HCT116 (cell line): Measurements from ENCODE around the gene PGM2L1. TPM values are rescaled to one million over a fixed set of nuclear protein-coding genes. Genes with fewer than 3 reads are reported as not detected.

Experiments used
- ATAC-seq: fragments of 200-7000 bp; cut with Tn5 transposase; 2 replicates; pipeline ENCODE4 v1.9.1; 2020; ENCODE audit warnings: mild to moderate bottlenecking, moderate library complexity
- BruUV-seq: library from RNA; stranded (reverse); fragments of 400-500 nt; replicated peaks from 2 replicates; lab custom pipeline; 2021; lab: Mats Ljungman, UMichigan
- CTCF ChIA-PET: fragments of 300-600 bp; sonication (Branson Sonifier 250); formaldehyde crosslinking; loops from one replicate; lab custom pipeline; 2021; ENCODE audit warnings: antibody characterized with exemption; lab: Charles Lee
- POLR2A ChIA-PET: fragments of 300-600, 350-600 bp; sonication (Branson Sonifier 250); formaldehyde crosslinking; loops from one replicate; lab custom pipeline; 2021; ENCODE audit warnings: antibody characterized with exemption; lab: Charles Lee
- RAD21 ChIA-PET, 2 experiments: fragments of 300-600 bp; sonication (Branson Sonifier 250); formaldehyde crosslinking; loops; one replicate each; lab custom pipeline; 2023; ENCODE audit warnings: low total read pairs in 2 of 2; ENCODE audit not compliant: uncharacterized antibody in 2 of 2, unreplicated experiment in 2 of 2, low non-redundant PET in 1 of 2; lab: Charles Lee
- DNase-seq: peaks from one replicate; pipeline ENCODE4 v3.0.0-alpha.2; 2010; ENCODE audit warnings: low read depth, low spot score
- H2AFZ ChIP-seq: fragments of 200-600 bp; shearing (Covaris generic), sonication (generic); 2 replicates; pipeline ENCODE4 v1.6.1; 2017; ENCODE audit warnings: low read depth, mixed run types, mixed read lengths, antibody characterized with exemption, low read length; ENCODE audit not compliant: poor library complexity, severe bottlenecking
- H3K27ac ChIP-seq: 2 replicates; pipeline ENCODE4 v1.5.1; 2012; ENCODE audit warnings: low read depth, low read length
- H3K27me3 ChIP-seq: fragments of 200-600 bp; sonication (generic); 2 replicates; pipeline ENCODE4 v1.6.1; 2016; ENCODE audit warnings: mixed run types, low read length, mixed read lengths; ENCODE audit not compliant: insufficient read depth
- H3K36me3 ChIP-seq, 2 experiments: fragments of 200-500 bp in 1 of 2; fragments of 200-600 bp in 1 of 2; sonication (Bioruptor generic) in 1 of 2; sonication (generic) in 1 of 2; 2 replicates each; pipeline versions ENCODE4 v1.5.1 to v1.6.1; 2014 to 2016; ENCODE audit warnings: low read length in 2 of 2, inconsistent platforms in 1 of 2, mixed read lengths in 1 of 2, mixed run types in 1 of 2; ENCODE audit not compliant: insufficient read depth in 2 of 2, control insufficient read depth in 1 of 2
- H3K4me1 ChIP-seq, 2 experiments: fragments of 200-600 bp in 1 of 2; sonication (generic) in 1 of 2; 2 replicates each; pipeline versions ENCODE4 v1.5.1 to v1.6.1; 2012 to 2017; ENCODE audit warnings: low read length in 2 of 2, inconsistent platforms in 1 of 2, mild to moderate bottlenecking in 1 of 2, mixed read lengths in 1 of 2, mixed run types in 1 of 2, moderate library complexity in 1 of 2; ENCODE audit not compliant: insufficient read depth in 2 of 2, control insufficient read depth in 1 of 2
- H3K4me2 ChIP-seq: fragments of 200-600 bp; sonication (generic); 2 replicates; pipeline ENCODE4 v1.6.1; 2017; ENCODE audit warnings: mixed run types, low read length, mixed read lengths
- H3K4me3 ChIP-seq, 2 experiments: fragments of 200-600 bp in 1 of 2; sonication (generic) in 1 of 2; replicated peaks in 1 of 2; 2 replicates each; pipeline ENCODE4 v1.5.1; 2011 to 2016; ENCODE audit warnings: low read length in 2 of 2, control low read depth in 1 of 2, low read depth in 1 of 2, mild to moderate bottlenecking in 1 of 2, mixed read lengths in 1 of 2, mixed run types in 1 of 2
- H3K79me2 ChIP-seq: fragments of 200-600 bp; sonication (generic); 2 replicates; pipeline ENCODE4 v1.6.1; 2017; ENCODE audit warnings: mild to moderate bottlenecking, mixed run types, low read length, moderate library complexity, mixed read lengths; ENCODE audit not compliant: insufficient read depth
- H3K9ac ChIP-seq: fragments of 200-600 bp; sonication (generic); 2 replicates; pipeline ENCODE4 v1.6.1; 2016; ENCODE audit warnings: low read length, mixed read lengths
- H3K9me2 ChIP-seq: fragments of 200-600 bp; sonication (generic), shearing (Covaris generic); 2 replicates; pipeline ENCODE4 v1.6.1; 2017; ENCODE audit warnings: mixed run types, mild to moderate bottlenecking, moderate library complexity; ENCODE audit not compliant: insufficient read depth
- H3K9me3 ChIP-seq, 2 experiments: fragments of 200-500 bp in 1 of 2; fragments of 200-600 bp in 1 of 2; sonication (Bioruptor generic) in 1 of 2; sonication (generic) in 1 of 2; 2 replicates each; pipeline ENCODE4 v1.6.1; 2014 to 2017; ENCODE audit warnings: low read length in 2 of 2, mixed read lengths in 2 of 2, inconsistent platforms in 1 of 2, low read depth in 1 of 2, mild to moderate bottlenecking in 1 of 2, mixed run types in 1 of 2, moderate library complexity in 1 of 2; ENCODE audit not compliant: control insufficient read depth in 1 of 2, insufficient read depth in 1 of 2
- H4K20me1 ChIP-seq: fragments of 200-600 bp; sonication (generic), shearing (Covaris generic); 2 replicates; pipeline ENCODE4 v1.6.1; 2017; ENCODE audit warnings: mixed run types, mild to moderate bottlenecking, moderate library complexity; ENCODE audit not compliant: insufficient read depth
- ATF3 ChIP-seq: IDR thresholded peaks from 2 replicates; pipeline ENCODE4 v1.6.1; 2012
- CEBPB ChIP-seq: IDR thresholded peaks from 2 replicates; pipeline ENCODE4 v1.6.1; 2012; ENCODE audit warnings: low read depth
- CTCF ChIP-seq, 3 experiments: fragments of 200-600 bp in 1 of 3; sonication (generic) in 1 of 3; IDR thresholded peaks in 2 of 3; conservative IDR thresholded peaks in 1 of 3; 2 replicates each; pipeline ENCODE4 v1.5.1; 2012 to 2017; ENCODE audit warnings: low read depth in 2 of 3, low read length in 2 of 3, antibody characterized with exemption in 1 of 3, borderline replicate concordance in 1 of 3, control low read depth in 1 of 3, mild to moderate bottlenecking in 1 of 3, mixed read lengths in 1 of 3, mixed run types in 1 of 3, moderate library complexity in 1 of 3; ENCODE audit not compliant: insufficient read depth in 1 of 3
- EGR1 ChIP-seq: IDR thresholded peaks from 2 replicates; pipeline ENCODE4 v1.6.1; 2012; ENCODE audit warnings: low read depth
- ELF1 ChIP-seq: IDR thresholded peaks from 2 replicates; pipeline ENCODE4 v1.6.1; 2012; ENCODE audit warnings: low read depth, borderline replicate concordance
- EZH2 ChIP-seq: fragments of 200-600 bp; sonication (generic); IDR thresholded peaks from 2 replicates; pipeline ENCODE4 v1.6.1; 2017; ENCODE audit warnings: antibody characterized with exemption, mixed run types
- FOSL1 ChIP-seq: IDR thresholded peaks from 2 replicates; pipeline ENCODE4 v1.6.1; 2012; ENCODE audit warnings: low read depth
- MAX ChIP-seq: IDR thresholded peaks from 2 replicates; pipeline ENCODE4 v1.6.1; 2012
- POLR2A ChIP-seq: IDR thresholded peaks from 2 replicates; pipeline ENCODE4 v1.7.0; 2011; ENCODE audit warnings: borderline replicate concordance; ENCODE audit not compliant: insufficient read depth, insufficient read length; ENCODE audit errors: extremely low read depth
- POLR2AphosphoS5 ChIP-seq: IDR thresholded peaks from 2 replicates; pipeline ENCODE4 v1.6.1; 2011; ENCODE audit warnings: mild to moderate bottlenecking, low read depth, low read length, moderate library complexity
- RAD21 ChIP-seq: IDR thresholded peaks from 2 replicates; pipeline ENCODE4 v1.6.1; 2012; ENCODE audit warnings: low read depth, mild to moderate bottlenecking
- SP1 ChIP-seq: IDR thresholded peaks from 2 replicates; pipeline ENCODE4 v1.6.1; 2012; ENCODE audit warnings: low read depth
- SRF ChIP-seq: IDR thresholded peaks from 2 replicates; pipeline ENCODE4 v1.6.1; 2012; ENCODE audit warnings: low read depth
- TCF7L2 ChIP-seq: IDR thresholded peaks from 2 replicates; pipeline ENCODE4 v1.7.0; 2011; ENCODE audit warnings: borderline replicate concordance, inconsistent platforms; ENCODE audit not compliant: insufficient read depth, insufficient read length; ENCODE audit errors: extremely low read depth
- YY1 ChIP-seq: IDR thresholded peaks from 2 replicates; pipeline ENCODE4 v1.6.1; 2011; ENCODE audit warnings: low read length, low read depth, moderate library complexity, mild to moderate bottlenecking; ENCODE audit not compliant: insufficient replicate concordance; ENCODE audit errors: extremely low read depth
- ZBTB33 ChIP-seq: IDR thresholded peaks from 2 replicates; pipeline ENCODE4 v1.6.1; 2011; ENCODE audit warnings: mild to moderate bottlenecking, low read length, moderate library complexity; ENCODE audit not compliant: insufficient replicate concordance; ENCODE audit errors: extremely low read depth
- ZFX ChIP-seq: fragments of 450-650 bp; IDR thresholded peaks from 2 replicates; pipeline ENCODE4 v1.6.1; 2017
- ZNF274 ChIP-seq: fragments of 200-500 bp; sonication (Bioruptor generic); IDR thresholded peaks from 2 replicates; pipeline ENCODE4 v1.6.1; 2014; ENCODE audit warnings: mild to moderate bottlenecking, low read depth, low read length, inconsistent platforms
- intact Hi-C: fragments of 100-400 bp; cut with micrococcal nuclease; formaldehyde crosslinking; loops from 2 replicates; pipeline ENCODE4 v1.10.0; 2022
- total RNA-seq: library from RNA; stranded (reverse); gene quantifications from one replicate; pipeline ENCODE4 v1.2.1, GENCODE V29; 2021; ENCODE audit not compliant: unreplicated experiment

PGM2L1 gene
- total RNA-seq, 1 experiment from 2014 or later: 4.9 TPM

GRCh38 chr11:74437441-74438042 is 39.3 kb upstream of the PGM2L1 start:
- no peak overlapping the region for H3K4me2 ChIP-seq
- no peak for DNase-seq
- H3K27ac ChIP-seq: no peak overlapping the region
- no peaks in the 10 kb centered on the region for H3K36me3 ChIP-seq
- intact Hi-C loops: no loop called here
- H3K27me3 ChIP-seq: no peaks in the 10 kb centered on the region
- H3K9me3 ChIP-seq: no peaks in the 10 kb centered on the region
- no peaks in the 10 kb centered on the region for H3K4me1 ChIP-seq
- no peak overlapping the region for H3K4me3 ChIP-seq
- TF ChIP-seq EZH2: no peak
- no peak for TF ChIP-seq SRF
- TF ChIP-seq CTCF (IDR thresholded peaks at IDR 0.05 in 2 of 3, conservative IDR thresholded peaks at IDR 0.05 in 1 of 3; ENCODE audit: borderline replicate concordance in 1 of 3, insufficient read depth in 1 of 3, low read depth in 2 of 3, low read length in 2 of 3): no peak
- TF ChIP-seq SP1: no peak
- TF ChIP-seq ZBTB33: no peak
- no peak for TF ChIP-seq FOSL1
- no peak for TF ChIP-seq ZNF274
- no peak for TF ChIP-seq CEBPB
- no peak for TF ChIP-seq ZFX
- TF ChIP-seq YY1: no peak
- TF ChIP-seq MAX: no peak
- no peak for TF ChIP-seq TCF7L2
- no peak for TF ChIP-seq ELF1
- no peak for TF ChIP-seq RAD21
- TF ChIP-seq POLR2A: no peak
- no peak for TF ChIP-seq POLR2AphosphoS5
- TF ChIP-seq ATF3: no peak
- no peak for TF ChIP-seq EGR1
- TF ChIP-seq, all 23 proteins: peak for 0
- no peak for ATAC-seq
- Histone ChIP-seq H4K20me1 (no peaks in the 10 kb centered on the region), H2AFZ (no peak overlapping the region), H3K79me2 (no peaks in the 10 kb centered on the region), H3K9ac (no peak overlapping the region), H3K9me2 (no peaks in the 10 kb centered on the region)
- RAD21 ChIA-PET: no interaction called here
- BruUV-seq: no TSS peak
- CTCF ChIA-PET: interaction anchor here (0.7 to 3.1 kb wide), 4 partner anchors 10 to 182 kb away, joined by 3 to 12 read pairs (median 6); no protein-coding TSS in a partner anchor
- POLR2A ChIA-PET: no interaction called here
